T-helper 2 cell treated with Interferon-gamma antibody and Interleukin-4, amounts not matched to agents 5 μg/mL and 100 μg/mL, for 36 hours (primary cell): ENCODE results near the gene POLR2A.
A peak's percentile ranks its signal among the peaks of the same experiment; 100 is the strongest.

ENCODE experiments used
- DNase-seq: peaks from one replicate; pipeline ENCODE4 v3.0.0; 2021; ENCODE audit warnings: low spot score
- H3K27ac Mint-ChIP-seq: one replicate; pipeline ENCODE4 v1.8.0; 2021; ENCODE audit warnings: mild to moderate bottlenecking, mixed read lengths
- H3K27me3 Mint-ChIP-seq: one replicate; pipeline ENCODE4 v1.8.0; 2021; ENCODE audit warnings: low read depth, mixed read lengths
- H3K36me3 Mint-ChIP-seq: one replicate; pipeline ENCODE4 v1.8.0; 2021; ENCODE audit warnings: low read depth, mixed read lengths
- H3K4me1 Mint-ChIP-seq: one replicate; pipeline ENCODE4 v1.8.0; 2021; ENCODE audit warnings: low read depth, mixed read lengths
- H3K4me3 Mint-ChIP-seq: one replicate; pipeline ENCODE4 v1.8.0; 2022; ENCODE audit warnings: mild to moderate bottlenecking, moderate library complexity, mixed read lengths
- H3K9me3 Mint-ChIP-seq: one replicate; pipeline ENCODE4 v1.8.0; 2021; ENCODE audit warnings: mixed read lengths

Gene POLR2A

GRCh38 chr17:7484067-7484918, at the start of gene POLR2A:
Gene POLR2A, plus strand, starts transcription at chr17:7484366.
- DNase-seq = peak; percentile 98
- Mint-ChIP-seq H3K4me1 (peaks cover 41% of the 10 kb centered on the region), H3K27ac (peak within 1 kb of the TSS; percentile 100), H3K9me3 (no peaks in the 10 kb centered on the region), H3K27me3 (no peaks in the 10 kb centered on the region), H3K36me3 (peaks cover 29% of the 10 kb centered on the region), H3K4me3 (peak within 1 kb of the TSS; percentile 95)

GRCh38 chr17:7435676-7436555, 48.2 kb upstream of the POLR2A start:
- no peaks in the 10 kb centered on the region for H3K9me3 Mint-ChIP-seq
- peaks cover 24% of the 10 kb centered on the region for H3K27me3 Mint-ChIP-seq
- peak overlapping the region; percentile 96 for H3K27ac Mint-ChIP-seq
- H3K4me3 Mint-ChIP-seq = peak overlapping the region; percentile 92
- H3K4me1 Mint-ChIP-seq = peaks cover 27% of the 10 kb centered on the region
- DNase-seq = peak; percentile 71
- H3K36me3 Mint-ChIP-seq = peaks cover 15% of the 10 kb centered on the region

GRCh38 chr17:7436556-7437368, 47.4 kb upstream of the POLR2A start:
- Mint-ChIP-seq H3K9me3 (no peaks in the 10 kb centered on the region), H3K4me3 (peak overlapping the region; percentile 92), H3K36me3 (peaks cover 15% of the 10 kb centered on the region), H3K4me1 (peaks cover 27% of the 10 kb centered on the region), H3K27ac (peak overlapping the region; percentile 96), H3K27me3 (peaks cover 29% of the 10 kb centered on the region)
- peak; percentile 86 for DNase-seq

DNA sequence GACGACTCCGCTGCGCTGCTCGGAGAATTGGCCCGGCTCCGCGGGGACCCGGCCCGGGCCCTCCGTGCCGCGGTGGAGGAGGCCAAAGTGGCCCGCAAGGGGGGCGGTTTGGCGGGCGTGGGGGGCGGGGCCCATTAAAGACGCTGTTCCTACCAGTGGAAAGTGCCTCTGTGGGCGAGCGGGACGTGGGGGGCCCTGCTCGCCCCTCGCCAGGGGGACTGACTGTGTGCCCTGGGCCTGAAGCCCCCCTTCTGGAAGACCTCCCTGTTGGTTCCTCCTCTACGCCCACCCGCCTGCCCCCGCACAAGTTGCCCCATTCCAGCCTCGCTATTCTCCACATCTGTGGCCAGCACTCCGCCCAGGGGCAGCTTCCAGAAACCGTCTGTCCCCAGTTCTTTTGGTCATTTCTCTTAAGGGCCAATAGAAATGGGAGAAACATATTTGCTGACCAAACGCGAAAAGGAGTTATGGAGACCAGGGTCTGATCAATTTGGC, 46.8 kb upstream of the POLR2A start:
- DNase-seq = no peak
- Mint-ChIP-seq H3K4me3 (peak overlapping the region; percentile 92), H3K27ac (peak overlapping the region; percentile 74), H3K27me3 (peaks cover 33% of the 10 kb centered on the region), H3K4me1 (peaks cover 27% of the 10 kb centered on the region), H3K36me3 (peaks cover 15% of the 10 kb centered on the region), H3K9me3 (no peaks in the 10 kb centered on the region)

DNA sequence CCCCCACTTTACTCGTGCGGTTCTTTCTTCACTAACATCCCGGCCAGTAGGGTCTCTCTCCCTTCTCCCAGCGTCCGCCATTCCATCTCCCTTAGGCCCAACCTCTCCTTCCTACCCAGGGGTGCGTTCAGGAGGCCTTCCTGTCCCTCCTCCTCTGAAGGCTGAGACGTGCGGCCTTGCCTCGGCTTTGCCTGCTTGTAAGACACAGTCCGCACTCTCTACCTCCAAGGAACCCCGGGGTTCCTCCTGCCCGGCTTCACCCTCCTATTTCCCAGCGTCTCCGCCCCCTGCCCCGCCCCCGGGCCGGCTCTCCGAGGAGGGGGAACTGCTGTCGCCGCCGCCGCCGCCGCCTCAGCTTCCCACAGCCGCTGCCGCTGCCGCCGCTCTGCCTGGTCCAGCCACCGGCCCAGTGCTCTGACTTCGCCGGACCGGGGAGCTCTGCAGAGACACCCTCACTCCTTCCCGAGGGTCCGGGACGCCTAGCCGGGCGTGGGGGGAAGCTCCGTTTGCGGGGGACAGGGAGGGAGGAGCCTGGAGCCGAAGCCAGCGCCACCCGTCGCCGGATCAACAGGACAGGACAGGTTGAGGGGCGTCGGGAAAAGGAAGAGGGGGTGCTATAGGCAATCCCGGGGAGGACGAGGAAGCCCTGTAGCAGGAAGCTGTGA, 46.1 kb upstream of the POLR2A start:
- no peaks in the 10 kb centered on the region for H3K9me3 Mint-ChIP-seq
- peak overlapping the region; percentile 76 for H3K4me3 Mint-ChIP-seq
- DNase-seq = peak; percentile 37
- peaks cover 37% of the 10 kb centered on the region for H3K27me3 Mint-ChIP-seq
- peak overlapping the region; percentile 74 for H3K27ac Mint-ChIP-seq
- peaks cover 15% of the 10 kb centered on the region for H3K36me3 Mint-ChIP-seq
- peaks cover 27% of the 10 kb centered on the region for H3K4me1 Mint-ChIP-seq

DNA sequence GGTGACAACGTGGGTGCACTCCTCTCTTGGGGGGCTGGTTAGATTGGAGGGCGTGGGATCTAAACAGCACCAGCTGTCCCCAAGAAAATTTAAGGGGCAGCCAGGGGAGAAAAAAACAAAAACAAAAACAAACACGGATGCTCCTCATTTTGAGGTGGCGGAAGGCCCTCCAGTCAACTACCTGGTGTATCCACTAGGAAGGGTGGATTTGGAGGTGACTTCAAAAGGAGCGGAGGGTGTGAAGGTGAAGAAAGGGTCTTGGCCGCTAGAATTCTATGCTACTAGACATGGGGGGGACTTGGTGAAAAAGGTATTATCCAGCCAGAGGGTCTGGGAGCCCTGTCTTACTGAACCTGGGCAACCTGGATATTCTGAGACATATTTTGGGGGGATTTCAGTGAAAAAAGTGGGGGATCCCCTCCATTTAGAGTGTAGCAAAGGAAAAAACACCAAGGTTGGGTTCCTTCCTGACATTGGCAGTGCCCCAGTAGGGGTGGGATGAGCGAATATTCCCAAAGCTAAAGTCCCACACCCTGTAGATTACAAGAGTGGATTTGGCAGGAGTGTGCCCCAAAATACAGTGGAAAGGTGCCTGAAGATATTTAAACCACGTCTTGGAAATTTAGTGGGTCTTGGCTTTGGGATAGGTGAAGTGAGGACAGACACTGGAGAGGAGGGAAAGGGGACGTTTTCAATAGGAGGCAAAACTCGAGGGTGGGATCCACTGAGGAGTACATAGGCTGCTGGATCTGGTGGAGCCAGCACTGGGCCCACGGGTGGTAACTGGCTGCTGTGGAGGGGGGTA, 45.3 kb upstream of the POLR2A start:
- Mint-ChIP-seq H3K36me3 (peaks cover 15% of the 10 kb centered on the region), H3K4me3 (peak overlapping the region; percentile 76), H3K9me3 (no peaks in the 10 kb centered on the region), H3K27ac (no peak overlapping the region), H3K4me1 (peaks cover 27% of the 10 kb centered on the region), H3K27me3 (peaks cover 42% of the 10 kb centered on the region)
- no peak for DNase-seq

DNA sequence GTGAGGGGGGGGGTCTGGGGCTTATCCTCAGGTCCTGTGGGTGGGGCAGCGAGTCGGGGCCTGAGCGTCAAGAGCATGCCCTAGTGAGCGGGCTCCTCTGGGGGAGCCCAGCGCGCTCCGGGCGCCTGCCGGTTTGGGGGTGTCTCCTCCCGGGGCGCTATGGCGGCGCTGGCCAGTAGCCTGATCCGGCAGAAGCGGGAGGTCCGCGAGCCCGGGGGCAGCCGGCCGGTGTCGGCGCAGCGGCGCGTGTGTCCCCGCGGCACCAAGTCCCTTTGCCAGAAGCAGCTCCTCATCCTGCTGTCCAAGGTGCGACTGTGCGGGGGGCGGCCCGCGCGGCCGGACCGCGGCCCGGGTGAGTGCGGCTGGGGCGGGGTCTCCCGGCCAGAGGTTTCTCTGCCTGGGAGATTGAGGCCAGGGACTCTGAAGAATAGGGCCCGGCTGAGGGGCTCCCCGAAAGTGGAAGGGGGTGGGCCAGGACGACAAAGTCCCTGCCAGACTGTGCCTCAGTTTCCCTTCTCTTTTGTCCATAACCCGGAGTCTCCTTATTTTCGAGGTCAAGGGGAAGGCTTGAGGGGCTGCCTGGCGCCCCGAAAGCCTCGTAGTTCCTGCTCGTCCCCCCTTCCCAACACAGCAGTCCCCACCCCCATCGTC, 44.6 kb upstream of the POLR2A start, which contains the start of gene FGF11:
FGF11 (plus strand) TSS at position 51 of the 651 bp plus-strand sequence; CDS start at position 160, 109 bp downstream.
- H3K9me3 Mint-ChIP-seq = no peaks in the 10 kb centered on the region
- peaks cover 49% of the 10 kb centered on the region for H3K27me3 Mint-ChIP-seq
- peak; percentile 12 for DNase-seq
- peaks cover 27% of the 10 kb centered on the region for H3K4me1 Mint-ChIP-seq
- H3K4me3 Mint-ChIP-seq = peak within 1 kb of the TSS; percentile 88
- H3K27ac Mint-ChIP-seq = peak within 1 kb of the TSS; percentile 75
- H3K36me3 Mint-ChIP-seq = peaks cover 17% of the 10 kb centered on the region

GRCh38 chr17:7440113-7440833, 43.9 kb upstream of the POLR2A start:
- peaks cover 55% of the 10 kb centered on the region for H3K27me3 Mint-ChIP-seq
- no peaks in the 10 kb centered on the region for H3K9me3 Mint-ChIP-seq
- DNase-seq = peak; percentile 55
- peak overlapping the region; percentile 88 for H3K4me3 Mint-ChIP-seq
- peak overlapping the region; percentile 75 for H3K27ac Mint-ChIP-seq
- H3K36me3 Mint-ChIP-seq = peaks cover 17% of the 10 kb centered on the region
- H3K4me1 Mint-ChIP-seq = peaks cover 27% of the 10 kb centered on the region

DNA sequence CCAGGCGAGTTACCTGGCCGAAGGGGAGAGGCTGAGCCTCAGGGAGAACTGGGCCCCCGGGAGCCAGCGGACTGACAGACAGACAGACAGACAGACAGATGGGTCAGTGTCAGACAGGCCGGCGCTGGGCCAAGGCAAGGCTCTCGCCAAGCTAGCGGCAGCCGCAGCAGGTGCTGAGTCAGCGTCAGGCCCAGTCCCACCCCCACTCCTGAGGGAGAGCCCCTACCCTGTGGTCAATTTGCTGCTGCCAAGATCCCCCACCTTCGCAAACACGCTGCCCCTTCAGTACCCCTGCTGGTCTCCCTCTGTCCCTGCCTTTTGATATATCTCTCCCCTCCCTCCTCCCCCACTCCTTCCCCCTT, 43.4 kb upstream of the POLR2A start:
- H3K4me3 Mint-ChIP-seq = peak overlapping the region; percentile 88
- peak; percentile 20 for DNase-seq
- peaks cover 60% of the 10 kb centered on the region for H3K27me3 Mint-ChIP-seq
- H3K4me1 Mint-ChIP-seq = peaks cover 32% of the 10 kb centered on the region
- peaks cover 21% of the 10 kb centered on the region for H3K36me3 Mint-ChIP-seq
- no peaks in the 10 kb centered on the region for H3K9me3 Mint-ChIP-seq
- H3K27ac Mint-ChIP-seq = no peak overlapping the region

DNA sequence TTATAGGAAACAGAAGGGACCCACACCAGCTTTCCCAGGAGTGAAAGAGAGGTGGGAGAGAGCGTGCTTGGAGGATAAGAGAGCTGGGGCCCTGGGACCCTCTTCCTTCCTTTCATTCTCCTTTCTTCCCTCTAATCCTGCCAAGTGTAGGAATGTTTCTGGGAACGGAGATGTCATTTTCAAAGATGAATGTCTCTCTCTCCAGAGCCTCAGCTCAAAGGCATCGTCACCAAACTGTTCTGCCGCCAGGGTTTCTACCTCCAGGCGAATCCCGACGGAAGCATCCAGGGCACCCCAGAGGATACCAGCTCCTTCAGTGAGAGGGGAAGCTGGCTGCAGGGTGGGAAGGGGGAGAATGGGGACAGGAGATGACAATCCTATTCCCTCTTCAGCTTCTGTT, 42.9 kb upstream of the POLR2A start:
- H3K27ac Mint-ChIP-seq = no peak overlapping the region
- peak overlapping the region; percentile 45 for H3K4me3 Mint-ChIP-seq
- peaks cover 62% of the 10 kb centered on the region for H3K27me3 Mint-ChIP-seq
- H3K9me3 Mint-ChIP-seq = no peaks in the 10 kb centered on the region
- no peak for DNase-seq
- peaks cover 34% of the 10 kb centered on the region for H3K4me1 Mint-ChIP-seq
- peaks cover 21% of the 10 kb centered on the region for H3K36me3 Mint-ChIP-seq

DNA sequence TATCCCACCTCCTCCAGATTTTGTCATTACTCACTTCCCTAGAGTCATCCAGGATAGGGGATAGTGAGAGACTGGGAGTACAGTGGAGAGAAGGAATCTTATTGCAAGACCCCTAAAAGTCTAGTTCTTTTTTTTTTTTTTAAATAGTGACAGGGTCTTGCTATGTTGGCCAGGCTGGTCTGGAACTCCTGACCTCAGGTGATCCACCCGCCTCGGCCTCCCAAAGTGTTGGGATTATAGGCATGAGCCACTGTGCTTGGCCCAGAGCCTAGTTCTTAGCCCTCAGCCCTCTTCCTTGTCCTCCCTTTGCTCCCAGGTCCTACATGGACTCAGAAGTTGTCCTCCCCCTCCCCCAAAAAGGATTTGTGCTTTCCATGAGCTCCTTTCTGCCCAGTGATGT, 42.0 kb upstream of the POLR2A start:
- H3K27ac Mint-ChIP-seq = no peak overlapping the region
- no peak overlapping the region for H3K4me3 Mint-ChIP-seq

More for the DNA sequence above, 42.0 kb upstream of the POLR2A start:
- no peaks in the 10 kb centered on the region for H3K9me3 Mint-ChIP-seq
- no peak for DNase-seq
- peaks cover 65% of the 10 kb centered on the region for H3K27me3 Mint-ChIP-seq
- peaks cover 20% of the 10 kb centered on the region for H3K36me3 Mint-ChIP-seq
- H3K4me1 Mint-ChIP-seq = peaks cover 33% of the 10 kb centered on the region
